ENCODE measurements around the gene PPP1R12B.
"Not testable (repeated sequence)": the region's sequence is repeated elsewhere in the genome, so short reads cannot be mapped to it uniquely, and the experiment has no call there.

The PPP1R12B gene

DNA sequence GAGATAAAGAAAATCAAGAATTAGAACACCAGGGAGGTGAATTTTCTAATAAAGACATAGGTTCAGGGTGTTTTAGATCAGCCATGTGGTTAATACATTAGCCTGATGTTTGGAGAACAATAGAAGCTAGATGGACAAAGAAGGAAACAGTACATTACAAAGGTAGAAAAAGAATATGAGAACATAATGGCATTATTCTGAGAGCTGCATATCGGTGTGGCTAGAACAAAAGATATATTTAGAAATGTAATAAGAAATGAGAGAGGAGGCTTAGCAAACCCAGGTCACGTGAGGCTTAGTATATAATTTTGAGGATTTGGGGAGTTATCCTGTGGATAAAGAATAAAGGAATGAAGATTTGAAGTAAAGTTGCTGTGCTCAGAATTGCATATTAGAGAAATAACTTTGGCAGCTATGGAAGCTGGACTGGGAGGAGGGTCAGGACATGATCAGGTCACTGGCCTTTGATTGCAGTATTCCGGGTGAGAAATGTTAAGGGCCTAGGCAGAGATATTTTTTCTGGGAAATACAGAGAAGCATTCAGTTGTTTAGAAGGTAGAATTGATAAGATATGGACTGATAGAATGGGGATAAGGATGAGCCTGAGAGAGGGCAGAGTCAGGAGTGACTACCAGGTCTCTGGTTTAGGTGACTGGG, 197.3 kb downstream of the PPP1R12B start:
- H3K4me1 ChIP-seq (ENCODE audit: control insufficient read depth, insufficient read depth, low read length); H3K36me3 ChIP-seq (ENCODE audit: control insufficient read depth in 2 of 2, insufficient read depth in 1 of 2, low read length in 2 of 2); H3K4me3 ChIP-seq (ENCODE audit: low read depth, low read length); H3K9me3 ChIP-seq (ENCODE audit: control insufficient read depth, insufficient read depth, low read depth, low read length); H3K27ac ChIP-seq (ENCODE audit: extremely low read depth, low read depth, low read length); CTCF ChIA-PET; POLR2A ChIA-PET: not testable (repeated sequence)

DNA sequence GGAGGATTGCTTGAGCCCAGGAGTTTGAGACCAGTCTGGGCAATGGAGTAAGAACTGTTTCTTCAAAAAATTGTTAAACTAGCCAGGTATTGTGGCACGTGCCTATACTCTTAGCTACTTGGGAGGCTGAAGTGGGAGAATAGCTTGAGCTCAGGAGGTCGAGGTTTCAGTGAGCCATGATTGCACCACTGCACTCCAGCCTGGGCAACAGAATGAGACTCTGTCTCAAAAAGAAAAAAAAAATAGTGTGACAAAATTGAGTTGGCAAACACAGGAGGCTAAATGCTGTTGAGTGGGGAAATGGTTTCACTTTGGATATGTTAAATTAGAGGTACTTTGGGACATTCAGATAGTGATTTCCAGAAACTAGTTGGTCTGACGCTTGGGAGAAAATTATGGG, 197.9 kb downstream of the PPP1R12B start:
- H3K4me3 ChIP-seq (ENCODE audit: low read depth, low read length); CTCF ChIA-PET; POLR2A ChIA-PET; H3K9me3 ChIP-seq (ENCODE audit: control insufficient read depth, insufficient read depth, low read depth, low read length); H3K27ac ChIP-seq (ENCODE audit: extremely low read depth, low read depth, low read length); H3K36me3 ChIP-seq (ENCODE audit: control insufficient read depth in 2 of 2, insufficient read depth in 1 of 2, low read length in 2 of 2); H3K4me1 ChIP-seq (ENCODE audit: control insufficient read depth, insufficient read depth, low read length): not testable (repeated sequence)

DNA sequence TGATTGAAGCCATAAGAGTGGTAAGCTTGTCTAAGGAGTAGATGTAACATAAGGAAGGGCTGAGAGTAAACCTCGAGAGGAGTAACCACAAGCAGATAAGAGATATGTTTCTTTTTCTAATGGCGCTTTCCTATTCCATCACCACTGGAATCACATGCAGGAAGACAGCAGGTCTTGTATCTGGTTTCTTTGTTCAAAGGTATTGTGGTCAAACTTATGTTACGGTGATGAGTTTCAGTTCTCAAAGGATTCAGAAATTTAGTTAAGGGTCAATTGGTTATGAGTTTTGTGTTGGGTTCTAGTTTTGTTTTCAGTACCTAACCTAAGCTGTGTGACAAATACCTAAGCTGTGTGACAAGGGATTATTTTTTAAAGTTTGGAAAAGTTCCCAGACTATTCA, 198.3 kb downstream of the PPP1R12B start:
- H3K27ac ChIP-seq (ENCODE audit: extremely low read depth, low read depth, low read length); H3K4me1 ChIP-seq (ENCODE audit: control insufficient read depth, insufficient read depth, low read length); H3K4me3 ChIP-seq (ENCODE audit: low read depth, low read length); CTCF ChIA-PET; H3K36me3 ChIP-seq (ENCODE audit: control insufficient read depth in 2 of 2, insufficient read depth in 1 of 2, low read length in 2 of 2); POLR2A ChIA-PET; H3K9me3 ChIP-seq (ENCODE audit: control insufficient read depth, insufficient read depth, low read depth, low read length): not testable (repeated sequence)

DNA sequence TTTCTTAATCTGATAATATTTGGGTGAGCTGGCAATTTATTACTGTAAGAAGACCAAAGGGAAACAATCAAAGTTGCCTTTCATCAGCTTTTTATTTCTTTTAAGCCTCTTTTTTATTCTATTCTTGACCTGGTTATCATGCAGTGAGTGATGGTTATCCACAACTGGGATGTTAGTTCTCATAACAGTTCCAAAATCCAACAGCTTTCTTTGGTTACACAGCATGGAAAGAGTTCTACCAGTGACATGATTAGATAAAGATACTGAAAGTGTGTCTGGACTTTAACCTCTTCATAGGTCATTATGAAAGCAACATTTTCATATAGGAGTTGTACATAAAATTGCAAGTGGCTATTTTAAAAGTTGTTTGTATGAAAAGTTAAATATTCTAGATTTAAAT, 198.7 kb downstream of the PPP1R12B start:
- CTCF ChIA-PET = no interaction called here

GRCh38 chr1:202550088-202550487, 201.6 kb downstream of the PPP1R12B start:
- H3K4me3 ChIP-seq (ENCODE audit: low read depth, low read length); POLR2A ChIA-PET; H3K27ac ChIP-seq (ENCODE audit: extremely low read depth, low read depth, low read length); H3K36me3 ChIP-seq (ENCODE audit: control insufficient read depth in 2 of 2, insufficient read depth in 1 of 2, low read length in 2 of 2); H3K9me3 ChIP-seq (ENCODE audit: control insufficient read depth, insufficient read depth, low read depth, low read length); H3K4me1 ChIP-seq (ENCODE audit: control insufficient read depth, insufficient read depth, low read length): not testable (repeated sequence)
- CTCF ChIA-PET = interaction anchor here (0.7 kb wide), 1 partner anchor 1161 kb away, joined by 3 read pairs; no protein-coding TSS in a partner anchor

More for the DNA sequence above, 198.7 kb downstream of the PPP1R12B start:
- Histone ChIP-seq H3K36me3 (ENCODE audit: control insufficient read depth in 2 of 2, insufficient read depth in 1 of 2, low read length in 2 of 2) (no peaks in the 10 kb centered on the region), H3K4me3 (ENCODE audit: low read depth, low read length) (no peak overlapping the region), H3K9me3 (ENCODE audit: control insufficient read depth, insufficient read depth, low read depth, low read length) (no peaks in the 10 kb centered on the region), H3K4me1 (ENCODE audit: control insufficient read depth, insufficient read depth, low read length) (no peaks in the 10 kb centered on the region; the same call in 1 of the 2 replicates), H3K27ac (ENCODE audit: extremely low read depth, low read depth, low read length) (no peak overlapping the region)
- POLR2A ChIA-PET = no interaction called here
- no peak for TF ChIP-seq ZNF585B (tag by site-specific recombination; IDR thresholded peaks at IDR 0.05)
- no peak for TF ChIP-seq ZNF473 (tag by site-specific recombination; IDR thresholded peaks at IDR 0.05)
- TF ChIP-seq ZNF223 (tag by site-specific recombination; IDR thresholded peaks at IDR 0.05) = no peak
- TF ChIP-seq ZNF24 (tag by site-specific recombination; IDR thresholded peaks at IDR 0.05) = no peak
- TF ChIP-seq, protein P1, sequence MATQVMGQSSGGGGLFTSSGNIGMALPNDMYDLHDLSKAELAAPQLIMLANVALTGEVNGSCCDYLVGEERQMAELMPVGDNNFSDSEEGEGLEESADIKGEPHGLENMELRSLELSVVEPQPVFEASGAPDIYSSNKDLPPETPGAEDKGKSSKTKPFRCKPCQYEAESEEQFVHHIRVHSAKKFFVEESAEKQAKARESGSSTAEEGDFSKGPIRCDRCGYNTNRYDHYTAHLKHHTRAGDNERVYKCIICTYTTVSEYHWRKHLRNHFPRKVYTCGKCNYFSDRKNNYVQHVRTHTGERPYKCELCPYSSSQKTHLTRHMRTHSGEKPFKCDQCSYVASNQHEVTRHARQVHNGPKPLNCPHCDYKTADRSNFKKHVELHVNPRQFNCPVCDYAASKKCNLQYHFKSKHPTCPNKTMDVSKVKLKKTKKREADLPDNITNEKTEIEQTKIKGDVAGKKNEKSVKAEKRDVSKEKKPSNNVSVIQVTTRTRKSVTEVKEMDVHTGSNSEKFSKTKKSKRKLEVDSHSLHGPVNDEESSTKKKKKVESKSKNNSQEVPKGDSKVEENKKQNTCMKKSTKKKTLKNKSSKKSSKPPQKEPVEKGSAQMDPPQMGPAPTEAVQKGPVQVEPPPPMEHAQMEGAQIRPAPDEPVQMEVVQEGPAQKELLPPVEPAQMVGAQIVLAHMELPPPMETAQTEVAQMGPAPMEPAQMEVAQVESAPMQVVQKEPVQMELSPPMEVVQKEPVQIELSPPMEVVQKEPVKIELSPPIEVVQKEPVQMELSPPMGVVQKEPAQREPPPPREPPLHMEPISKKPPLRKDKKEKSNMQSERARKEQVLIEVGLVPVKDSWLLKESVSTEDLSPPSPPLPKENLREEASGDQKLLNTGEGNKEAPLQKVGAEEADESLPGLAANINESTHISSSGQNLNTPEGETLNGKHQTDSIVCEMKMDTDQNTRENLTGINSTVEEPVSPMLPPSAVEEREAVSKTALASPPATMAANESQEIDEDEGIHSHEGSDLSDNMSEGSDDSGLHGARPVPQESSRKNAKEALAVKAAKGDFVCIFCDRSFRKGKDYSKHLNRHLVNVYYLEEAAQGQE (tag by site-specific recombination; IDR thresholded peaks at IDR 0.05) = no peak
- TF ChIP-seq, protein P2, sequence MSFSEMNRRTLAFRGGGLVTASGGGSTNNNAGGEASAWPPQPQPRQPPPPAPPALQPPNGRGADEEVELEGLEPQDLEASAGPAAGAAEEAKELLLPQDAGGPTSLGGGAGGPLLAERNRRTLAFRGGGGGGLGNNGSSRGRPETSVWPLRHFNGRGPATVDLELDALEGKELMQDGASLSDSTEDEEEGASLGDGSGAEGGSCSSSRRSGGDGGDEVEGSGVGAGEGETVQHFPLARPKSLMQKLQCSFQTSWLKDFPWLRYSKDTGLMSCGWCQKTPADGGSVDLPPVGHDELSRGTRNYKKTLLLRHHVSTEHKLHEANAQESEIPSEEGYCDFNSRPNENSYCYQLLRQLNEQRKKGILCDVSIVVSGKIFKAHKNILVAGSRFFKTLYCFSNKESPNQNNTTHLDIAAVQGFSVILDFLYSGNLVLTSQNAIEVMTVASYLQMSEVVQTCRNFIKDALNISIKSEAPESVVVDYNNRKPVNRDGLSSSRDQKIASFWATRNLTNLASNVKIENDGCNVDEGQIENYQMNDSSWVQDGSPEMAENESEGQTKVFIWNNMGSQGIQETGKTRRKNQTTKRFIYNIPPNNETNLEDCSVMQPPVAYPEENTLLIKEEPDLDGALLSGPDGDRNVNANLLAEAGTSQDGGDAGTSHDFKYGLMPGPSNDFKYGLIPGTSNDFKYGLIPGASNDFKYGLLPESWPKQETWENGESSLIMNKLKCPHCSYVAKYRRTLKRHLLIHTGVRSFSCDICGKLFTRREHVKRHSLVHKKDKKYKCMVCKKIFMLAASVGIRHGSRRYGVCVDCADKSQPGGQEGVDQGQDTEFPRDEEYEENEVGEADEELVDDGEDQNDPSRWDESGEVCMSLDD (tag by site-specific recombination; IDR thresholded peaks at IDR 0.05) = no peak
- TF ChIP-seq ZNF623 (tag by site-specific recombination; IDR thresholded peaks at IDR 0.05) = no peak
- no peak for TF ChIP-seq ZBTB8A (tag by site-specific recombination; IDR thresholded peaks at IDR 0.05)
- TF ChIP-seq ZNF2 (tag by site-specific recombination; IDR thresholded peaks at IDR 0.05) = no peak
- TF ChIP-seq ZNF37A (tag by site-specific recombination; IDR thresholded peaks at IDR 0.05) = no peak
- TF ChIP-seq HOXD13 (CRISPR knock-in tag; IDR thresholded peaks at IDR 0.05; ENCODE audit: borderline replicate concordance) = no peak
- TF ChIP-seq ZNF19 (tag by site-specific recombination; IDR thresholded peaks at IDR 0.05; ENCODE audit: low read depth) = no peak
